22Rv1 (cell line): ENCODE measurements around the gene OR51T1.

Experiments
- ZFX ChIP-seq: fragments of 450-650 bp; IDR thresholded peaks from 2 replicates; pipeline ENCODE4 v1.6.1; 2017; ENCODE audit warnings: antibody characterized with exemption, borderline replicate concordance
- TF ChIP-seq, protein P1 (sequence below): fragments of 450-650 bp; IDR thresholded peaks from 2 replicates; pipeline ENCODE4 v1.5.1; 2017; ENCODE audit warnings: mild to moderate bottlenecking

- TF ChIP-seq, protein P1, sequence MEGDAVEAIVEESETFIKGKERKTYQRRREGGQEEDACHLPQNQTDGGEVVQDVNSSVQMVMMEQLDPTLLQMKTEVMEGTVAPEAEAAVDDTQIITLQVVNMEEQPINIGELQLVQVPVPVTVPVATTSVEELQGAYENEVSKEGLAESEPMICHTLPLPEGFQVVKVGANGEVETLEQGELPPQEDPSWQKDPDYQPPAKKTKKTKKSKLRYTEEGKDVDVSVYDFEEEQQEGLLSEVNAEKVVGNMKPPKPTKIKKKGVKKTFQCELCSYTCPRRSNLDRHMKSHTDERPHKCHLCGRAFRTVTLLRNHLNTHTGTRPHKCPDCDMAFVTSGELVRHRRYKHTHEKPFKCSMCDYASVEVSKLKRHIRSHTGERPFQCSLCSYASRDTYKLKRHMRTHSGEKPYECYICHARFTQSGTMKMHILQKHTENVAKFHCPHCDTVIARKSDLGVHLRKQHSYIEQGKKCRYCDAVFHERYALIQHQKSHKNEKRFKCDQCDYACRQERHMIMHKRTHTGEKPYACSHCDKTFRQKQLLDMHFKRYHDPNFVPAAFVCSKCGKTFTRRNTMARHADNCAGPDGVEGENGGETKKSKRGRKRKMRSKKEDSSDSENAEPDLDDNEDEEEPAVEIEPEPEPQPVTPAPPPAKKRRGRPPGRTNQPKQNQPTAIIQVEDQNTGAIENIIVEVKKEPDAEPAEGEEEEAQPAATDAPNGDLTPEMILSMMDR, result no peak
- TF ChIP-seq ZFX, result no peak
These were observed 37.5 kb downstream of the OR51T1 start, which contains the start of gene OR51G2 for GRCh38 chr11:4919250-4919649.
